HepG2 (cell line): ENCODE measurements around the gene COPZ1. TPM values are rescaled to one million over a fixed set of nuclear protein-coding genes. Genes with fewer than 3 reads are reported as not detected.

ENCODE experiments used
- ATAC-seq: fragments of 200-7000 bp; cut with Tn5 transposase; 3 replicates; pipeline ENCODE4 v1.9.1; 2020; ENCODE audit warnings: mild to moderate bottlenecking, moderate library complexity
- BruUV-seq: library from RNA; stranded (reverse); fragments of 400-500 nt; replicated peaks from 2 replicates; lab custom pipeline; 2021; lab: Mats Ljungman, UMichigan
- CTCF ChIA-PET: fragments of 300-600 bp; formaldehyde crosslinking; extraction: SDS; loops from one replicate; lab custom pipeline; 2021; ENCODE audit warnings: low total read pairs, inconsistent platforms, low intra/inter-chr PET ratio; lab: Yijun Ruan, JAX
- POLR2A ChIA-PET: fragments of 350-600 bp; sonication (Branson Sonifier 250); formaldehyde crosslinking; loops from one replicate; lab custom pipeline; 2020; ENCODE audit warnings: antibody characterized with exemption, inconsistent platforms; lab: Yijun Ruan, JAX
- DNase-seq: peaks from one replicate; pipeline ENCODE4 v3.0.0-alpha.2; 2015; ENCODE audit warnings: low spot score
- FAIRE-seq: peaks from 3 replicates; lab custom pipeline; 2011; peaks lifted over from hg19 to GRCh38; lab: Jason Lieb, UNC
- H2AFZ ChIP-seq: one replicate; pipeline ENCODE4 v1.6.1; 2011; ENCODE audit warnings: low read length, inconsistent platforms
- H3K27ac ChIP-seq: fragments of 300-600 bp; 3 replicates; pipeline ENCODE4 v1.8.0; 2011; ENCODE audit warnings: mixed run types, mild to moderate bottlenecking, mixed read lengths, low read length, inconsistent platforms; ENCODE audit not compliant: insufficient read depth; ENCODE audit errors: extremely low read length
- H3K27me3 ChIP-seq, 2 experiments: fragments of 200-600 bp in 1 of 2; 2 replicates in 1 of 2; 3 replicates in 1 of 2; pipeline versions ENCODE4 v1.6.0 to v1.8.0; 2011; ENCODE audit warnings: low read length in 2 of 2, mild to moderate bottlenecking in 2 of 2, moderate library complexity in 2 of 2, inconsistent platforms in 1 of 2; ENCODE audit not compliant: insufficient read depth in 2 of 2, control insufficient read depth in 1 of 2
- H3K36me3 ChIP-seq, 2 experiments: fragments of 200-600 bp in 1 of 2; replicated peaks in 1 of 2; 2 replicates in 1 of 2; 3 replicates in 1 of 2; pipeline versions ENCODE4 v1.5.1 to v1.8.0; 2011; ENCODE audit warnings: low read length in 2 of 2, inconsistent platforms in 1 of 2; ENCODE audit not compliant: insufficient read depth in 2 of 2, control insufficient read depth in 1 of 2
- H3K4me1 ChIP-seq: 2 replicates; pipeline ENCODE4 v1.5.1; 2012; ENCODE audit warnings: low read length, inconsistent platforms; ENCODE audit not compliant: insufficient read depth
- H3K4me2 ChIP-seq: 2 replicates; pipeline ENCODE4 v1.6.0; 2011; ENCODE audit warnings: low read depth, low read length, inconsistent platforms
- H3K4me3 ChIP-seq, 3 experiments: fragments of 200-600 bp in 1 of 3; sonication (generic), shearing (Covaris generic) in 1 of 3; replicated peaks in 1 of 3; 2 replicates each; pipeline ENCODE4 v1.5.1; 2011 to 2016; ENCODE audit warnings: low read length in 3 of 3, inconsistent platforms in 2 of 3, low read depth in 2 of 3, mild to moderate bottlenecking in 2 of 3, control low read depth in 1 of 3, mixed read lengths in 1 of 3; ENCODE audit not compliant: insufficient read depth in 1 of 3
- H3K79me2 ChIP-seq: one replicate; pipeline ENCODE4 v1.6.1; 2011; ENCODE audit warnings: low read length, inconsistent platforms; ENCODE audit not compliant: insufficient read depth
- H3K9ac ChIP-seq: 2 replicates; pipeline ENCODE4 v1.6.0; 2011; ENCODE audit warnings: mild to moderate bottlenecking, low read depth, low read length, inconsistent platforms; ENCODE audit not compliant: insufficient read depth
- H3K9me3 ChIP-seq: 2 replicates; pipeline ENCODE4 v1.5.1; 2012; ENCODE audit warnings: mild to moderate bottlenecking, low read length
- H4K20me1 ChIP-seq: 2 replicates; pipeline ENCODE4 v1.6.0; 2011; ENCODE audit warnings: inconsistent platforms, mild to moderate bottlenecking, low read length, moderate library complexity; ENCODE audit not compliant: insufficient read depth
- CBX2 ChIP-seq, 2 experiments: fragments of 200-600 bp in 1 of 2; sonication (generic); formaldehyde crosslinking in 1 of 2; IDR thresholded peaks; 2 replicates each; pipeline versions ENCODE4 v1.7.0 to v1.8.1; 2018 to 2022; ENCODE audit warnings: low read depth in 2 of 2, low read length in 1 of 2, mild to moderate bottlenecking in 1 of 2, missing genetic modification reagents in 1 of 2
- ETS1 ChIP-seq: sonication (generic); formaldehyde crosslinking; IDR thresholded peaks from 2 replicates; pipeline ENCODE4 v1.4.0; 2020; ENCODE audit warnings: missing genetic modification reagents
- KMT2A ChIP-seq: sonication (generic); formaldehyde crosslinking; IDR thresholded peaks from 2 replicates; pipeline ENCODE4 v1.4.0; 2020; ENCODE audit warnings: missing genetic modification reagents
- MTA3 ChIP-seq: sonication (generic); formaldehyde crosslinking; IDR thresholded peaks from 2 replicates; pipeline ENCODE4 v1.4.0; 2020; ENCODE audit warnings: missing genetic modification reagents
- PITX1 ChIP-seq: sonication (generic); formaldehyde crosslinking; IDR thresholded peaks from 2 replicates; pipeline ENCODE4 v1.5.1; 2020; ENCODE audit warnings: mild to moderate bottlenecking, missing genetic modification reagents
- SYNCRIP ChIP-seq: fragments of 200-400 bp; formaldehyde crosslinking; IDR thresholded peaks from 2 replicates; pipeline ENCODE4 v1.6.1; 2018; ENCODE audit warnings: mild to moderate bottlenecking, low read depth, low read length; ENCODE audit not compliant: insufficient read depth
- TFDP2 ChIP-seq: sonication (generic); formaldehyde crosslinking; IDR thresholded peaks from 2 replicates; pipeline ENCODE4 v1.4.0; 2020; ENCODE audit warnings: missing genetic modification reagents
- WIZ ChIP-seq: sonication (generic); formaldehyde crosslinking; IDR thresholded peaks from 2 replicates; pipeline ENCODE4 v1.5.1; 2020; ENCODE audit warnings: mild to moderate bottlenecking, missing genetic modification reagents
- ZNF776 ChIP-seq: sonication (generic); formaldehyde crosslinking; IDR thresholded peaks from 2 replicates; pipeline ENCODE4 v1.4.0; 2020; ENCODE audit warnings: mild to moderate bottlenecking, missing genetic modification reagents
- WGBS: methylation state at CpG from one replicate; pipeline ENCODE4 v1.1.6; 2017; ENCODE audit warnings: low lambda C conversion rate; 5-methylcytosine and 5-hydroxymethylcytosine counted together
- in situ Hi-C: cut with HindIII; loops from 2 replicates; pipeline ENCODE4 v1.10.0; 2017; ENCODE audit warnings: low pct_unique_long_range_greater_than_20kb; ENCODE audit not compliant: extremely low pct_ligation_motif_present
- intact Hi-C: fragments of 100-400 bp; cut with micrococcal nuclease; formaldehyde crosslinking; loops from one replicate; pipeline ENCODE4 v1.10.0; 2022; ENCODE audit not compliant: unreplicated experiment
- polyA plus RNA-seq, 8 experiments: library from polyadenylated mRNA; depleted of rRNA in 3 of 8; stranded (reverse) in 7 of 8; unstranded in 1 of 8; fragments of >200 nt; fragmentation: Illumina TruSeq in 4 of 8; extraction: Trizol in 4 of 8; gene quantifications; 2 replicates each; pipeline versions ENCODE4 v1.2.1 to v1.2.3, GENCODE V29; 2011 to 2016; ENCODE audit warnings: low read depth in 4 of 8, missing spikeins in 1 of 8, mixed read lengths in 1 of 8; ENCODE audit not compliant: insufficient read depth in 1 of 8
- total RNA-seq, 5 experiments: library from RNA; depleted of rRNA; stranded (reverse); fragments of >200 nt; fragmentation: Illumina TruSeq; extraction: Trizol; gene quantifications; 2 replicates each; pipeline ENCODE4 v1.2.3, GENCODE V29; 2016; ENCODE audit warnings: low read depth in 1 of 5

COPZ1 gene
- total and polyA plus RNA-seq, 2 of the 13 experiments (the other 11 are each of a cell fraction or from before 2014, with no cell fraction given), result 125 to 184 TPM

- H3K27ac ChIP-seq, result no peak overlapping the region
- no TSS peak for BruUV-seq
- no peak overlapping the region for H2AFZ ChIP-seq
- DNase-seq, result no peak
- TF ChIP-seq TFDP2 (no peak), MTA3 (no peak), ETS1 (no peak), WIZ (CRISPR knock-in tag) (no peak), CBX2 (IDR thresholded peaks at IDR 0.05; ENCODE audit: low read depth, low read length) (no peak), CBX2 (CRISPR knock-in tag; IDR thresholded peaks at IDR 0.05; ENCODE audit: low read depth) (no peak), KMT2A (CRISPR knock-in tag) (no peak), PITX1 (CRISPR knock-in tag) (no peak), SYNCRIP (no peak), ZNF776 (CRISPR knock-in tag) (no peak)
- peaks cover 23% of the 10 kb centered on the region for H3K4me1 ChIP-seq
- no peak overlapping the region; a peak in 1 of 6 replicates for H3K4me3 ChIP-seq
- H3K9ac ChIP-seq, result no peak overlapping the region
- ChIA-PET CTCF (no interaction called here), POLR2A (no interaction called here)
- ATAC-seq, result peak; percentile 63
- no peaks in the 10 kb centered on the region for H3K36me3 ChIP-seq
- in situ Hi-C loops (no loop called here), intact Hi-C loops (no loop called here)
- no peaks in the 10 kb centered on the region for H3K9me3 ChIP-seq
- peaks cover 0 to 2% of the 10 kb centered on the region in 2 experiments; a peak in 3 of 5 replicates for H3K27me3 ChIP-seq
- peak overlapping the region; percentile 18; the same call in 1 of the 2 replicates for H3K4me2 ChIP-seq
- FAIRE-seq, result no peak
- H4K20me1 ChIP-seq, result no peaks in the 10 kb centered on the region
- WGBS, result 12% methylated on average over 5 of the region's 7 CpGs
- H3K79me2 ChIP-seq, result no peaks in the 10 kb centered on the region
Observed at GRCh38 chr12:54390176-54390667, 65.3 kb downstream of the COPZ1 start.
